ENCODE results near the gene LRRC15.

LRRC15 gene

DNA sequence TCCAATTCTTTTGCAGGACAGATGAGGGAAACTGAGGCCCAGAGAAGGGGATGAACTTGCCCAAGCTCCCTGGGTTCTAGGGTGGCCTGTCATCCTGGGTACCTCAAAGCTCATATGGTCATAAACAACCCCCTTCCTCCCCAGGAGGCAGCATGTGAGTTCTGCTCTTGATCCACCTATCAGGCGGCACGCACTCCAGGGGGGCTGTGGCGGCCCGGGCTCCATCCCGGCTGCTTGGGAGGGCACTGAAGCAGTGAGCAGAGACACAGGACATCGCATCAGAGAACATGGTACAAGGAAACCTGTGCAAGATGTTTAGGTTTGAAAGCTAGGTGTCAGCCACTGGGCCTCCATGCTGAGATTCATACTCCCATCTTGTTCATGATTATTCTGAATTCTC, 52.6 kb downstream of the LRRC15 start:
- DNase-seq (ENCODE audit: low spot score): no peak

DNA sequence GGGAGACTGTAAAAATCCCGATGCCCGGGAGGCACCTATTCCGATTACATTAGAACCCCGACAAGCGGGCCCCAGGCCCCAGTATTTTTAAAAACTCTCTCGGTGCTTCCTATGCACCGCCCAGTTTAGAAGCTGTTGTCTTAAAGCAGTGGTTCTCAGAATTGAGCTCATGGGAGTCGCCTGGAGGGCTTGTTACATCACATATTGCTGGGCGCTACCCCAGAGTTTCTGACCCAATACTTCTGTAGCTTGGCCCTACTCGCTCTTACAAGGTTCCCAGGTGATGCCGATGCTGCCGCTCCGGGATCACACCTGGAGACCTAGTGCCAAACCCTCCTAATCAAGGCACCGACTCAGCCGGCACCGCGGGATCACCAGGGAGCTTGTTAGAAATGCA, 53.6 kb downstream of the LRRC15 start:
- no peak for DNase-seq (ENCODE audit: low spot score)

DNA sequence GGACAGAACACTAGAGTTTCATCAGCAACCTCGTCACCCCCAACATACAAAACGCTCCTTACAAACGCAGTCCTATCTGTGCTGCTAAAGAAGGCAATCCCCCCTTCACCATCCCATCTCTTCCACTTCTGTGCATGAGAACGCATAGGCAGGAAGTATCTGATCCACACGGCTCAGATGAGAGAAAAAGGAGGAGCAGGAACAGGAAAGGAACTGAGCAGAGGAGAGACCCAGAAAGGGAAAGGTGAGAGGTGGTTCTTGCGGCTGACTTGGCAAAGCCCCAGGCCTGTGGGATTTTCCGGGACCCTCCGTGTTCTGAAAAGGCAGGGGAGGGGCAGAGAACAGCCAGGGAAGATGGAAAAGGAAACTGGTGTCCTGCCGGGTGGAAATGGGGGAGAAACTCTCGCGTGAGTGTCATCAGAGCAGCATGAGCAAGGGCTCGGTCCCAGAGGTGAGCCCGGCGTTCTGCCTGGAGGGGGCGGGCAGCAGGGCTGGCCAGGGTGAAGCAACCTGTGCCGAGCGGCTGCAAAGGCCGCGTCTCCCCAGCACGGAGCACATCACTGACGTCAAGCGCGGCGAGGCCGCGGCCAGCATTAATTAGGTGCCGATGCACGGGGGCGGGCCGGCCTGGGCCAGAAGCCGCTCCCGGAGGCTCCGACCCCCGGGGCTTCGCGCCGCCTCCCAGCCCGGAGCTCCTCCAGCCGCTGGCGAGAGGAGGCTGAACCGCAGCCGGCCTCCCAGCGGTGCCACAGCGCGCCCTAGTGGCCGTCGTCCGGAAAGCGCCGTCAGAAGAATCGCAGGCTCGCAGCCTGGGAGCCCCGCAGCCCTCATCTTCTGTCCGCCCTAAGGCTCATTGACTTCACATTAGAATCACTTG, 54.2 kb downstream of the LRRC15 start:
- peak; percentile 80 for DNase-seq (ENCODE audit: low spot score)

- DNase-seq (ENCODE audit: low spot score): no peak
Measured at GRCh38 chr3:194314388-194315068, 55.0 kb downstream of the LRRC15 start.

DNA sequence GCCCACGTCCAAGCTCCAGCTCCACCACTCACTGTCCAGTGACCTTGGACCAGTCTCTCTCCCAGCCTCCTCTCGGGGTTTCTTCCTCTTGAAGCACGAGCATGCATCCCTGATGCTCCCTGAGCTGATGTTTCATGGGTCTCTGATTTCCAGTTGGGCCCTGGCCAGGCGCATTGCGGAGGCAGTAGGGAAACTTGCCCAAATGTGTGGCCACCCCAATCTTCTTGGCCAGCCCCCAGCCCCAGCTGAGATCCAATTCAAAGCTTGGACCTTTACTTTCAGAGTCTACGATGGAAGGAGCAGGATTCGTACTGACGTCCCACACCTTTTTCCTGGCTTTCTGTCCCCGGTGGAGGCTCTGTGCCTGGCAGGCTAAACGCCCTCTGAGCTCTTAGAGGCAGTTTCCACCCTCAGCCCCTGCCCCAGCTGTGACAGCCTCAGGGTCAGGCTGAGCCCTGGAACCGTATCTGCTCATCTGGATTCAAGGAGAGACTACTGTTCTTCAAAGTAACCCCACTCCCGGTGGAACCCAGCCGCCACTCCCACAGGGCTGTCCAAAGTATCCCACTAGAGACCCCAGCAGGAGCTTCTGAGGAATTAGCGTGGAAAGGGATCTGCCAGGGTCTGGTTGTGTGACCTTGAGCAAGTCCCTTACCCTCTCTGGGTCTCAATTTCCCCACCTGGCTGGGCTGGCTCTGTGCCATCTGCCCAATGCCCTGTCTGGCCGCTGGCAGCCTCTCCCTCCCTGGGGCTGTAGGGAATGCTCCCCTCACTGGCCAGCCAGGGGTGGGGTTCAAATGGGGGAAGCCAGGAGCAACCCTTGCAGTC, 55.8 kb downstream of the LRRC15 start:
- no peak for DNase-seq (ENCODE audit: low spot score)

- no peak for DNase-seq (ENCODE audit: low spot score)
Measured at GRCh38 chr3:194312743-194313281, 56.7 kb downstream of the LRRC15 start.

GRCh38 chr3:194312186-194312742, 57.3 kb downstream of the LRRC15 start:
- no peak for DNase-seq (ENCODE audit: low spot score)

- no peak for DNase-seq (ENCODE audit: low spot score)
Measured at GRCh38 chr3:194311000-194311399, 58.5 kb downstream of the LRRC15 start.

DNA sequence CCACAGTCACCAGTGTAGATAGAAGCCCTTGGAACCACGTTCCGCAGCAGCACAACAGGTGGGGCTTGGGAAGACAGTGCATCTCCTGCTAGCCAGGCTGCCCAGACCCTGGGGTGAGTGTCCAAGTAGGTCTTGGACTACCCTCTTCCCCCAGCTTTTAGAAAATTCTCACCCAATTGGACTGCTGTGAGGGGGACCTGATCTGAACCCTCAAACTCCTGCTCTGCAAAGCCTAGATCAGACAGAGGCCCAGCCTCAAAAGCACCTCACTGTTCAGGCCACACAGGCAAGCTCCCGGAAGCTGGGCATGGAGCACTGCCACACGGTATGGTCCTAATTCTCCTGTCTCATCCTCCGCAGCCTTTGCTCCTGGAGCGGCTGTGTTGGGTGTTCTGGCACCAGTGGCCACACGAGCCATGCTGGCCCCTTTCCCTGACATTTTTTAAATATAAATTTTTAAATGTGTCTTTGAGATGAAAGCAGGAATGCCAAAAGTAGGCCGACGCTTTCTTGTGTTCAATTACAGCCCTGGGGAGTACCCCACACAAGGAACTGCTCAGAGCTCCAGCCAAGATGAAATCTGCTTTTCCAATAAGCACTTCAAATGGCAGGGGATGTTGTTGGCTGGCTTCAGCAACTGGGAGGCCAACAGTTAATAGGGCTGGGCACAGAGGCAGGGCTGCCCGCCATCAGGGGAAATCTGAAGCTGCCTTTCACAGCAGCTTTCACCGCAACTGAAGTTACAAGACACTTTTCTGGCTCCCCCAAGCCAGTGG, 59.3 kb downstream of the LRRC15 start:
- DNase-seq (ENCODE audit: low spot score): no peak

- DNase-seq (ENCODE audit: low spot score): no peak
Measured at GRCh38 chr3:194308601-194309449, 60.7 kb downstream of the LRRC15 start.

GRCh38 chr3:194307849-194308248, 61.7 kb downstream of the LRRC15 start:
- DNase-seq (ENCODE audit: low spot score): no peak

- DNase-seq (ENCODE audit: low spot score): peak; percentile 64
Measured at GRCh38 chr3:194306771-194307640, 62.5 kb downstream of the LRRC15 start.

- DNase-seq (ENCODE audit: low spot score): peak; percentile 73
Measured at GRCh38 chr3:194306109-194306686, 63.3 kb downstream of the LRRC15 start.

- no peak for DNase-seq (ENCODE audit: low spot score)
Measured at GRCh38 chr3:194305356-194306108, 64.0 kb downstream of the LRRC15 start.
